NT2/D1 (cell line): Measurements from ENCODE around the gene GMDS.

Experiments used
- DNase-seq: peaks from one replicate; pipeline ENCODE4 v3.0.0-alpha.2; 2011; ENCODE audit warnings: low read depth, low spot score
- H3K27me3 ChIP-seq: 2 replicates; pipeline ENCODE4 v1.6.0; 2011; ENCODE audit warnings: mild to moderate bottlenecking; ENCODE audit not compliant: insufficient read length, insufficient read depth
- H3K36me3 ChIP-seq: 2 replicates; pipeline ENCODE4 v1.6.1; 2011; ENCODE audit warnings: mild to moderate bottlenecking, low read length, mixed read lengths; ENCODE audit not compliant: insufficient read depth, insufficient read length
- H3K4me1 ChIP-seq: 2 replicates; pipeline ENCODE4 v1.5.1; 2011; ENCODE audit not compliant: insufficient read depth, insufficient read length
- H3K4me3 ChIP-seq: 2 replicates; pipeline ENCODE4 v1.5.1; 2011; ENCODE audit warnings: low read depth; ENCODE audit not compliant: insufficient read length
- H3K9ac ChIP-seq: 2 replicates; pipeline ENCODE4 v1.6.0; 2011; ENCODE audit warnings: low read depth; ENCODE audit not compliant: insufficient read length
- H3K9me3 ChIP-seq: 2 replicates; pipeline ENCODE4 v1.5.1; 2011; ENCODE audit warnings: mild to moderate bottlenecking, low read length; ENCODE audit not compliant: insufficient read depth
- SUZ12 ChIP-seq: IDR thresholded peaks from 2 replicates; pipeline ENCODE4 v1.6.1; 2011; ENCODE audit not compliant: insufficient read length, insufficient read depth; ENCODE audit errors: extremely low read depth
- YY1 ChIP-seq: IDR thresholded peaks from 2 replicates; pipeline ENCODE4 v1.6.1; 2011; ENCODE audit not compliant: insufficient read length, insufficient read depth
- ZNF274 ChIP-seq: IDR thresholded peaks from 2 replicates; pipeline ENCODE4 v1.6.1; 2011; ENCODE audit warnings: mild to moderate bottlenecking, low read depth, low read length

The GMDS gene

DNA sequence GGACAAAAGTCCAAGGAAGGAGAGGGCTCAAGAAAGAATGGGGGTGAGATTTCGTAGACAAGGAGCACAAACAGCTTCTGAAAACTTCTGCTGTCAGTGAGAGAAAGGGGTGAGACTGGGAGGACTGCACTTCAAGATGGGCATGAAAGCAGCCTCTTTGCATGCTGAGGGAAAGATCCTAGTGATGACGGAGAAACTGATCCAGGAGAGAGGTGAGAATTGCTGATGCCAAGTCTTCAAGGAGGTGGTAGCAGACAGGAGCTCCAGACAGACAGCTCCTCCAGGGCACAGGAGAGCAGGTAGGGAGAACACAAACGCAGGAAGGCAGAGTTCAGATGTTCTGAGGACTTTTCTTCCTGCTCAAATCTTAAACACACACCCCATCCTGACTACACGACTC, 303.9 kb downstream of the GMDS start:
- H3K9ac ChIP-seq, result no peak overlapping the region
- no peaks in the 10 kb centered on the region for H3K27me3 ChIP-seq
- no peaks in the 10 kb centered on the region for H3K36me3 ChIP-seq
- TF ChIP-seq YY1, result no peak
- no peak for TF ChIP-seq ZNF274
- no peak for TF ChIP-seq SUZ12
- DNase-seq, result no peak
- no peaks in the 10 kb centered on the region for H3K9me3 ChIP-seq
- no peak overlapping the region for H3K4me3 ChIP-seq
- H3K4me1 ChIP-seq, result no peaks in the 10 kb centered on the region

DNA sequence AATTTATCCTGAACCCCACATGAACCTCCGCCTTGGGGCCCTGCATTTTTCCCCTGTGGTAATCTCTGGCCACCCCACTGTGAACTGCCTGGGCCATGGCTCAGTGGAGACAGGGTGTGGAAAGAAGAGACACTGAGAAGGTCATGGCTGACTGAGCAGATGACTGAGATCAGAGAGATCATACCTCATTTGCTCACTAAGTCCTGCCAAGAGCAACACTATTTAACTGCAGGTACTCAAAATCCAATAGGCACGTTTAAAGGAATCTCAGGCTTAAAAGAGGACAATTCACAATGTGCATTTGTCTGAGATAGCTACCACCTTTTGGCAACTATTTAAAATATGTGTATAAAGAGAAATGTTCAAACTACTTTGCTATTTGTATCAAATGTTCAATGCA, 305.0 kb downstream of the GMDS start:
- H3K27me3 ChIP-seq, result no peaks in the 10 kb centered on the region
- TF ChIP-seq SUZ12, result no peak
- TF ChIP-seq ZNF274, result no peak
- TF ChIP-seq YY1, result no peak
- no peaks in the 10 kb centered on the region for H3K36me3 ChIP-seq
- DNase-seq, result no peak
- no peak overlapping the region for H3K4me3 ChIP-seq
- no peak overlapping the region for H3K9ac ChIP-seq
- H3K4me1 ChIP-seq, result no peaks in the 10 kb centered on the region
- H3K9me3 ChIP-seq, result no peaks in the 10 kb centered on the region

DNA sequence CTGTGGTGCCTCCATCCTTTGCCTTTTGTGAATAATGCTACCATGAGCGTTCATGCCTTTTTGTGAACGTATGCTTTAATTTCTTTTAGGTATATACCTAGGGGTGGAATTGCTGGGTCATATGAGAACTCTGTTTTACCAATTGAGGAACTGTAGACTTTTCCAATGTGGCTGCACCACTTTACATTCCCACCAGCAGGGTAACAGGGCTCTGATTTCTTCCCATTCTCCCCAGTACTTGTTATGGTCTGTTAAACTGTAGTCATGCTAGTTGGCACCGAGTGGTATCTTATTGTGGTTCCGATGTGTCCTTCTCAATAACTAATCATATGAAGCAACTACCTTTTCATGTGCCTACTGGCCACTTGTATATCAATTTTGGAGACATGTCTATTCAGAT, 312.1 kb downstream of the GMDS start:
- TF ChIP-seq SUZ12 (no peak), YY1 (no peak), ZNF274 (no peak)
- Histone ChIP-seq H3K4me1 (no peaks in the 10 kb centered on the region), H3K36me3 (no peaks in the 10 kb centered on the region), H3K9ac (no peak overlapping the region), H3K4me3 (no peak overlapping the region), H3K27me3 (no peaks in the 10 kb centered on the region), H3K9me3 (peaks cover 8% of the 10 kb centered on the region)
- DNase-seq, result no peak

DNA sequence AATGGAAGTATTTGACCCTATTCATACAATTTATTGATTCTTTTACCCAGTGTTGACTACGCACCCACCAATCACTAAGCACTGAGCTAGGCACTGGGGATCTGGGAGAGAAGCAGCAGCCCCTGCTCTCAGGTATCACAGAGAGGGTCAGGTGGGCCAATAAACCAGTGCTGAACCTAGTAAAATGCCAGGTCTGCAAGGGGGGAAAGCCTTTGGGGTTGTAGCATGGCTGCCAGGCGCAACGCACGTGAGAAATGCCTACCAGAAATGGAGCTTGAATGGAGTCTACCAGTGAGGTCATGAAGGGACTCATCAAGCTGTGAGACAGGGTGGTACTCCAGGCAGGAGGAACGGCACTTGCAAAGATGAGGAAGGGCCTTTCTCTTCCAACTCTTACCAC, 313.6 kb downstream of the GMDS start:
- Histone ChIP-seq H3K27me3 (no peaks in the 10 kb centered on the region), H3K9ac (no peak overlapping the region), H3K9me3 (peaks cover 8% of the 10 kb centered on the region), H3K4me3 (no peak overlapping the region), H3K36me3 (no peaks in the 10 kb centered on the region), H3K4me1 (no peaks in the 10 kb centered on the region)
- DNase-seq, result no peak
- TF ChIP-seq ZNF274, result no peak
- TF ChIP-seq YY1, result no peak

DNA sequence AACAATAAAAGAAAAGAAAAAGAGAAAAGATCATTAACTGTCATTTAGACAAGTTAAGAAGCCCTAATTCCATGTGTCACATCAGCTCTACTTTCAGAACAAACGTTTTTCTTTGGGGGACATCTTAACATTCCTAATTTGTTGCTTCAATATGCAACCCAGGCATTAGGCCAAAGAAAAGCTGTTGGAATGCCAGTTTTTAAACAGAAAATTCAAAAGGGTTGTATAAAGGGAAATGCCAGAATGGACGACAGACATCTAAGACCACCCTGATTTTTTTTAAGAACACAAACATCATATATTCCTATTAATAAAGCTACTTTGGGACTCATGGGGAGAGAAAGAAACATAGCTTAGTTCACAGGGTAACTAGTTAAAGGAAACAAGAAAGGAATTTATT, 315.0 kb downstream of the GMDS start:
- Histone ChIP-seq H3K36me3 (no peaks in the 10 kb centered on the region), H3K4me3 (no peak overlapping the region), H3K9ac (no peak overlapping the region), H3K27me3 (no peaks in the 10 kb centered on the region), H3K4me1 (no peaks in the 10 kb centered on the region), H3K9me3 (peaks cover 8% of the 10 kb centered on the region)
- TF ChIP-seq SUZ12 (no peak), ZNF274 (no peak), YY1 (no peak)
- DNase-seq, result no peak

DNA sequence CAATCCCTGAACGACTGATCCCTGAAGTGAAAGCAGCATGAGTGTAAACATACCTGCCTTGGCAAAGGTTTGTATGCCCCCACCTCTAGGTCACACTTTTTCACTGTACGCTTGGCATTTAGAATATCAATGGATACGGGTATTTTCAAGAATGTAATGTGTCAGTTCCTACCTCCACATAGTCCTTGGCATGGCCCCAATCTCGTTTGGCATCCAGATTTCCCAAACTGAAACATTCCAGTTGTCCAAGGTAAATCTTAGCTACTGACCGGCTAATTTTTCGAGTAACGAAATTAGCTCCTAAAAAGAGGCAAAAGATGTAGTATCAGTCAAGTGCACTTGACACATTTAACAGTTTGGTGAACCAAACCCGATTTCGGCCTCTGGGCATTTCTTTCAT, 315.5 kb downstream of the GMDS start:
- H3K9ac ChIP-seq, result no peak overlapping the region

DNA sequence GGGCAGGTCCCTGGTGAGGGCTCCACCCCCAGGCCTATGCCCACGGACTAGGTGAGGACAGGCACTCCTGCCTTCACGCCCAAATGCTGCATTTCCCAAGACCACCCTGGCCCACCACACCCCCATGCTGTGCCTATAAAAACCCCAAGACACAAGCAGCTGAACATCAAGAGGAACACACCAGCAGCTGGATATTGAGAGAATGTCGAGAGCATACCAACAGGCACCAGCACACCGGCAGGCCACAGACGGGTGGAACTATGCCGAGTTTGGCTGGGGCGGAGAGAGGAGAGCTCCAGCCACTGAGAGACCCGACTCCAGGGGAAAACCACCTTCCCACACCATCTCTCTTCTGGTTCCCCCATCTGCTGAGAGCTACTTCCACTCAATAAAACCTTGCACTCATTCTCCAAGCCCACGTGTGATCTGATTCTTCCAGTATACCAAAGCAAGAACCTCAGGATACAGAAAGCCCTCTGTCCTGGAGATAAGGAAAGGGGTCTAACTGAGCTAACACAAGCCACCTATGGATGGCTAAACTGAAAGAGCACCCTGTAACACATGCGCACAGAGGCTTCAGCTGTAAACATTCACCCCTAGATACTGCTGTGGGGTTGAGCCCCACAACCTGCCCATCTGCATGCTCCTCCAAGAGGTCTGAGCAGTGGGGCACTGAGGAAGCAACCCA, 319.5 kb downstream of the GMDS start:
- no peak overlapping the region for H3K9ac ChIP-seq
- no peak for DNase-seq
- H3K36me3 ChIP-seq, result no peaks in the 10 kb centered on the region
- no peak overlapping the region for H3K4me3 ChIP-seq
- TF ChIP-seq ZNF274, result no peak
- no peak for TF ChIP-seq YY1
- TF ChIP-seq SUZ12, result no peak
- no peaks in the 10 kb centered on the region for H3K9me3 ChIP-seq
- H3K4me1 ChIP-seq, result no peaks in the 10 kb centered on the region
- H3K27me3 ChIP-seq, result no peaks in the 10 kb centered on the region

More for the DNA sequence above, 315.5 kb downstream of the GMDS start:
- Histone ChIP-seq H3K4me1 (no peaks in the 10 kb centered on the region), H3K36me3 (no peaks in the 10 kb centered on the region), H3K9me3 (peaks cover 8% of the 10 kb centered on the region), H3K4me3 (no peak overlapping the region), H3K27me3 (no peaks in the 10 kb centered on the region)
- no peak for DNase-seq
- TF ChIP-seq YY1, result no peak
- TF ChIP-seq ZNF274, result no peak
- TF ChIP-seq SUZ12, result no peak

DNA sequence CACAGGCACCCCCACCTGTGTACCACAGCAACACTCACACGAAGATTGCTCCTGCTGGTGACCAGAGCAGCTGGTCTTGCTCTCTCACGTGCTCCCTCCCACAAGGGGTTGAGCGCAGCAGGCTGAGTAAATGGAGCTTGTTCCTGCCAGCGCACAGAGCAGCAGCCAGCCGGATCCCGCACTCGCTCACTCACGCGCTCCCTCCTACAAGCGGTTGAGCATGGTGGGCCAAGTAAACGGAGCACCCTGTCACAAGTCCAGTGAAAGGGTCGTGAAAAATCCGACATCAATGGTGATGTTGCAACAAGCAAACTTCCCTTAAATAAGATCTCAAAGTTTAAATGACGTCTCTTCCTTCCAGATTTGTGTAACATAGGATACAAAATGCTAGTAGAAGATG, 322.0 kb downstream of the GMDS start:
- Histone ChIP-seq H3K27me3 (no peaks in the 10 kb centered on the region), H3K36me3 (no peaks in the 10 kb centered on the region), H3K4me3 (no peak overlapping the region), H3K4me1 (no peaks in the 10 kb centered on the region), H3K9ac (no peak overlapping the region), H3K9me3 (no peaks in the 10 kb centered on the region; the same call in 1 of the 2 replicates)
- DNase-seq, result no peak
- TF ChIP-seq YY1 (no peak), SUZ12 (no peak)
